Natural killer cell (primary cell): ENCODE measurements around the gene VWA7. TPM values are rescaled to one million over a fixed set of nuclear protein-coding genes. Genes with fewer than 3 reads are reported as not detected.
A peak's percentile ranks its signal among the peaks of the same experiment; 100 is the strongest.

Source experiments
- ATAC-seq, 3 donors: fragments of 150-1000 bp in 2 of 3; fragments of 200-7000 bp in 1 of 3; cut with Tn5 transposase; 1 replicate in 1 of 3; 2 replicates in 2 of 3; pipeline ENCODE4 v1.10.0; 2021; ENCODE audit warnings: mild to moderate bottlenecking in 2 of 3, moderate library complexity in 2 of 3
- DNase-seq, 2 donors: peaks; one replicate each; pipeline versions ENCODE4 v3.0.0 to v3.0.0-alpha.2; 2013 to 2021; ENCODE audit warnings: mixed read lengths in 1 of 2
- H3K27ac ChIP-seq: one replicate; pipeline ENCODE4 v1.5.1; 2013; ENCODE audit warnings: mild to moderate bottlenecking, low read length
- H3K27me3 ChIP-seq: one replicate; pipeline ENCODE4 v1.6.1; 2013; ENCODE audit warnings: low read length; ENCODE audit not compliant: control insufficient read depth, insufficient read depth
- H3K36me3 ChIP-seq: one replicate; pipeline ENCODE4 v1.6.1; 2013; ENCODE audit warnings: low read length; ENCODE audit not compliant: control insufficient read depth, insufficient read depth
- H3K4me1 ChIP-seq: one replicate; pipeline ENCODE4 v1.6.1; 2013; ENCODE audit warnings: low read length; ENCODE audit not compliant: control insufficient read depth, insufficient read depth
- H3K4me3 ChIP-seq: one replicate; pipeline ENCODE4 v1.5.1; 2013; ENCODE audit warnings: low read length
- H3K9me3 ChIP-seq: one replicate; pipeline ENCODE4 v1.6.1; 2013; ENCODE audit warnings: low read length; ENCODE audit not compliant: control insufficient read depth, insufficient read depth
- H3K27ac Mint-ChIP-seq, 2 donors: one replicate each; pipeline ENCODE4 v1.8.0; 2022; ENCODE audit warnings: mild to moderate bottlenecking in 2 of 2, mixed read lengths in 2 of 2, moderate library complexity in 1 of 2
- H3K27me3 Mint-ChIP-seq, 2 donors: one replicate each; pipeline ENCODE4 v1.8.0; 2022; ENCODE audit warnings: low read depth in 2 of 2, mixed read lengths in 2 of 2
- H3K36me3 Mint-ChIP-seq: one replicate; pipeline ENCODE4 v1.8.0; 2022; ENCODE audit warnings: mixed read lengths
- H3K4me1 Mint-ChIP-seq, 2 donors: one replicate each; pipeline ENCODE4 v1.8.0; 2022; ENCODE audit warnings: mixed read lengths in 2 of 2
- H3K4me3 Mint-ChIP-seq: one replicate; pipeline ENCODE4 v1.8.0; 2022; ENCODE audit warnings: mild to moderate bottlenecking, moderate library complexity, mixed read lengths
- H3K9me3 Mint-ChIP-seq, 2 donors: one replicate each; pipeline ENCODE4 v1.8.0; 2022; ENCODE audit warnings: mixed read lengths in 2 of 2
- CTCF ChIP-seq: fragments of 200-600 bp; IDR thresholded peaks from one replicate; pipeline ENCODE4 v1.8.0; 2022; ENCODE audit warnings: antibody characterized with exemption
- WGBS: methylation state at CpG from one replicate; pipeline ENCODE4 v1.1.7; 2013; ENCODE audit warnings: missing lambda C conversion rate; ENCODE audit not compliant: insufficient coverage; 5-methylcytosine and 5-hydroxymethylcytosine counted together
- intact Hi-C: fragments of 100-400 bp; cut with micrococcal nuclease; formaldehyde crosslinking; loops from one replicate; pipeline ENCODE4 v1.14.2; 2022
- total RNA-seq, 4 donors: library from RNA; stranded (reverse); fragments of 120-200 nt in 1 of 4; gene quantifications; one replicate each; pipeline versions ENCODE4 v1.2.3 to v1.2.4, GENCODE V29; 2013 to 2022

Gene VWA7
- total RNA-seq, 3 donors from 2014 or later (not counting 1 experiment from before 2014, with no cell fraction given): 2.4 to 4.7 (median 3.2) TPM

DNA sequence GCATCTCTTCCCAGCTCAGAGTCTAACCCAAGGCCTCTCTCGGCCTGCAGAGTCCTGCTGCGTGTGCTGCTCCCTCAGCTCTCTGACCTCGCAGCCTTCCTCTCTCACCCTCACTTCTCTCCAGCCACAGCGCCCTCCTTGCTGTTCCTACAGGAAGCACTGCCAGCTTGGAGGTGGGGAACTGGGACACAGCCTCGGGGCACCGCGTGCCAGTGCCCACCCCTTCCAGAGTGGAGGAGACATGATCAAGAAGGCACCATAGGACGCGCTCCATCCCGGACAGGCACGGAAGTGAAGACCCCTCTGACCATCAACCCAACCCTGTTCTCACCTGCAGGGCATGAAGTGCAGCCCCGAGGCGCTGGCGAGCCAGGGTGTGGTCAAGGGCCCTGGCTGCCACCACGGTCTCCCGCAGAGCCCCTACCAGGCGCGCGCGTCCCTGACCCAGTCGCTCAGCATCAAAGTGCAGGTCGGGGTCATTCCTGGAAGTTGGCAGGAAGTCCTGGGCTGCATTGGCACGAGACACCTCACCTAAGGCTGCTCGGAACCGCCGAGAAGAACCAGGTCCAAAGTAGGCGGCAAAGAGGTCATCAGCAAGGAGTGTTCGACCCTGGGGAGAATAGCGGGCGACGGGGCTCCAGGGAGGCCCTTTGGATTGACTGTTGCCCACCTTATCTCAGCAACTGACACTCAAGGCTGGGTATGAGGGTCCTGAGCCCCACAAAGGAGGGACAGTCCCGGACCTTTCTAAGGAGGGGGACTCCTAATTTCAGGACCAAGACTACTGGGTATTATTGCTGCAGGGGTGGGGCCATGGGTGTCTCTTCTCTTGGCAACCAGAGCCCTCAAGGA, 1.3 kb downstream of the VWA7 start:
- ATAC-seq (no peak), DNase-seq (no peak)
- peaks cover 23% of the 10 kb centered on the region for H3K36me3 ChIP-seq
- Mint-ChIP-seq H3K4me3 (peak overlapping the region; percentile 50), H3K27ac (peak overlapping the region; percentile 60 to 87), H3K4me1 (peaks cover 0 to 39% of the 10 kb centered on the region in 2 donors), H3K36me3 (no peaks in the 10 kb centered on the region), H3K9me3 (no peaks in the 10 kb centered on the region), H3K27me3 (no peaks in the 10 kb centered on the region)
- 88% methylated on average over 32 of the region's 32 CpGs for WGBS
- H3K4me3 ChIP-seq: no peak overlapping the region
- intact Hi-C loops: no loop called here
- TF ChIP-seq CTCF: no peak
- H3K9me3 ChIP-seq: no peaks in the 10 kb centered on the region
- peaks cover 52% of the 10 kb centered on the region for H3K4me1 ChIP-seq
- H3K27me3 ChIP-seq: no peaks in the 10 kb centered on the region
- peak overlapping the region; percentile 55 for H3K27ac ChIP-seq

DNA sequence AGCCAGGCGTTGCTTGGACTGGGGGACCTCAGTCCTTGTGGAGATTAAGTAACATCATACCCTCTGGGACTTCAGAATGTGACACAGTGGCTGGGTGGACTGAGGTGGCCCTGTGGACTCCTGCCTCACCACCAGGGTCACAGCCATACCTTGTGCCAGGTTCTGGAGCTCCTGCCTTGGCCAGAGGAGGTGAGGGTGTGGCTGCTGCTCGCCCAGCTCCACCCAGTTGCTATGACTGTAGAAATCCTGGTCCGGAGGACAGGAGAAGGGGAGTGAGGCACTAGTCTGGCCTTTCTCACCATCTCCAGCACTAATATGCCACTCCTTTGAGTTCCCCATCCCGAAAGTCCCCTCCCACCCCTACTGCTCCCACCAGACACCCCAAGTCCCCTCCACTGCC, 1.9 kb downstream of the VWA7 start:
- peaks cover 0 to 39% of the 10 kb centered on the region in 2 donors for H3K4me1 Mint-ChIP-seq
- no peaks in the 10 kb centered on the region for H3K27me3 ChIP-seq
- H3K36me3 Mint-ChIP-seq: no peaks in the 10 kb centered on the region
- peaks cover 17% of the 10 kb centered on the region for H3K36me3 ChIP-seq
- H3K4me3 ChIP-seq: no peak overlapping the region
- intact Hi-C loops: no loop called here
- H3K9me3 Mint-ChIP-seq: no peaks in the 10 kb centered on the region
- no peaks in the 10 kb centered on the region for H3K27me3 Mint-ChIP-seq
- WGBS: 89% methylated on average over 3 of the region's 4 CpGs
- H3K27ac ChIP-seq: no peak overlapping the region
- ATAC-seq (no peak), DNase-seq (no peak)
- H3K4me1 ChIP-seq: peaks cover 52% of the 10 kb centered on the region
- H3K4me3 Mint-ChIP-seq: no peak overlapping the region
- TF ChIP-seq CTCF: no peak
- H3K9me3 ChIP-seq: no peaks in the 10 kb centered on the region
- peak overlapping the region in 1 of 2 donors; percentile 48 for H3K27ac Mint-ChIP-seq

DNA sequence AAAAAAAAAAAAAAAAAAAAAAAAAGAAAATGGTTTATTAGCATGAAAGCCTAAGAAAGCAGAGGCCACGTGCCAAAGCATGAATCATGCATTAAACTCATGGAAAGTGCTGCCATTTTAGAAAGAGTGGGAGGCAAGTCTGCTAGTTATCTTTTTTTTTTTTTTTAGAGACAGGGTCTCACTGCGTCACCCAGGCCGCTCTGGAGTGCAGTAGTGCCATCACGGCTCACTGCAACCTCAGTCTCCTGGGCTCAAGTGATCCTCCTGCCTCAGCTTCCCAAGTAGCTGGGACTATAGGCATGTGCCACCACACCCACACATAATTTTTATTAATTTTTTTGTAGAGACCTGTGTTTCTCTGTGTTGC, 5.2 kb downstream of the VWA7 start:
- no peak for ATAC-seq
- Histone ChIP-seq H3K36me3 (no peaks in the 10 kb centered on the region), H3K9me3 (no peaks in the 10 kb centered on the region), H3K27ac (no peak overlapping the region), H3K4me3 (no peak overlapping the region), H3K27me3 (no peaks in the 10 kb centered on the region), H3K4me1 (peaks cover 48% of the 10 kb centered on the region)
- no peak for TF ChIP-seq CTCF
- H3K4me1 Mint-ChIP-seq: peaks cover 6 to 43% of the 10 kb centered on the region in 2 donors
- DNase-seq: peak in 1 of 2 donors; percentile 46
- H3K36me3 Mint-ChIP-seq: no peaks in the 10 kb centered on the region
- intact Hi-C loops: no loop called here
- no peaks in the 10 kb centered on the region for H3K9me3 Mint-ChIP-seq
- H3K27ac Mint-ChIP-seq: no peak overlapping the region
- no peaks in the 10 kb centered on the region for H3K27me3 Mint-ChIP-seq
- H3K4me3 Mint-ChIP-seq: no peak overlapping the region
- WGBS: 77% methylated on average over 4 of the region's 4 CpGs
